Ascending aorta (tissue), 2 donors: Measurements from ENCODE around the gene NPAS4. TPM values are rescaled to one million over a fixed set of nuclear protein-coding genes. Genes with fewer than 3 reads are reported as not detected.
"Not testable (repeated sequence)": the region's sequence is repeated elsewhere in the genome, so short reads cannot be mapped to it uniquely, and the experiment has no call there.

Experiments used
- DNase-seq, 2 donors: peaks; one replicate each; pipeline ENCODE4 v3.0.0-alpha.2; 2019; ENCODE audit warnings: low spot score in 2 of 2
- H3K27ac ChIP-seq, 2 donors: fragments of 200-600 bp; sonication (generic); one replicate each; pipeline ENCODE4 v1.5.1; 2016 to 2017; ENCODE audit warnings: mild to moderate bottlenecking in 1 of 2
- H3K27me3 ChIP-seq: fragments of 200-600 bp; sonication (generic); one replicate; pipeline ENCODE4 v1.5.1; 2017
- H3K36me3 ChIP-seq, 2 donors: fragments of 200-600 bp; sonication (generic); one replicate each; pipeline ENCODE4 v1.5.1; 2016
- H3K4me1 ChIP-seq, 2 donors: fragments of 200-600 bp; sonication (generic); one replicate each; pipeline ENCODE4 v1.5.1; 2016 to 2017; ENCODE audit warnings: mild to moderate bottlenecking in 1 of 2
- H3K4me3 ChIP-seq, 2 donors: fragments of 200-600 bp; sonication (generic); one replicate each; pipeline ENCODE4 v1.5.1; 2016 to 2017; ENCODE audit warnings: mild to moderate bottlenecking in 1 of 2
- H3K9me3 ChIP-seq, 2 donors: fragments of 200-600 bp; sonication (generic); one replicate each; pipeline ENCODE4 v1.5.1; 2016
- CTCF ChIP-seq, 3 experiments: fragments of 200-600 bp in 2 of 3; fragments of 450-650 bp in 1 of 3; sonication (generic) in 2 of 3; IDR thresholded peaks; one replicate each; pipeline ENCODE4 v1.5.1; 2016 to 2019; ENCODE audit warnings: antibody characterized with exemption in 3 of 3, mild to moderate bottlenecking in 1 of 3, moderate library complexity in 1 of 3
- intact Hi-C: fragments of 100-400 bp; cut with DNase I; formaldehyde crosslinking; loops from one replicate; pipeline ENCODE4 v1.15.1; 2023
- total RNA-seq: library from RNA; depleted of rRNA; stranded (reverse); fragments of >200 nt; gene quantifications from one replicate; pipeline ENCODE4 v1.1.0, GENCODE V29; 2016

The NPAS4 gene
- total RNA-seq, 1 donor from 2014 or later: 5.0 TPM

- H3K4me3 ChIP-seq: no peak overlapping the region
- no peak for DNase-seq
Measured at GRCh38 chr11:66454247-66454646, 33.4 kb downstream of the NPAS4 start.

GRCh38 chr11:66454828-66455227 is 34.0 kb downstream of the NPAS4 start:
- Histone ChIP-seq H3K9me3 (no peaks in the 10 kb centered on the region), H3K36me3 (no peaks in the 10 kb centered on the region), H3K4me3 (no peak overlapping the region), H3K27me3 (no peaks in the 10 kb centered on the region), H3K4me1 (no peaks in the 10 kb centered on the region), H3K27ac (no peak overlapping the region)
- no peak for DNase-seq
- intact Hi-C loops: no loop called here
- TF ChIP-seq CTCF (IDR thresholded peaks at IDR 0.05): no peak

More at GRCh38 chr11:66454247-66454646, 33.4 kb downstream of the NPAS4 start:
- Histone ChIP-seq H3K9me3 (no peaks in the 10 kb centered on the region), H3K27me3 (no peaks in the 10 kb centered on the region), H3K36me3 (no peaks in the 10 kb centered on the region), H3K27ac (no peak overlapping the region), H3K4me1 (no peaks in the 10 kb centered on the region)
- intact Hi-C loops: no loop called here
- no peak for TF ChIP-seq CTCF (IDR thresholded peaks at IDR 0.05)

- H3K9me3 ChIP-seq: no peaks in the 10 kb centered on the region
- H3K27ac ChIP-seq: no peak overlapping the region
- H3K4me1 ChIP-seq: no peaks in the 10 kb centered on the region
- H3K4me3 ChIP-seq: no peak overlapping the region
- no peak for DNase-seq
- no peaks in the 10 kb centered on the region for H3K36me3 ChIP-seq
- TF ChIP-seq CTCF (IDR thresholded peaks at IDR 0.05): no peak
- intact Hi-C loops: no loop called here
- H3K27me3 ChIP-seq: no peaks in the 10 kb centered on the region
Measured at GRCh38 chr11:66457826-66458225, 37.0 kb downstream of the NPAS4 start.

GRCh38 chr11:66459138-66459778 is 38.4 kb downstream of the NPAS4 start:
- no peaks in the 10 kb centered on the region for H3K27me3 ChIP-seq
- no peak for DNase-seq
- no peak for TF ChIP-seq CTCF (IDR thresholded peaks at IDR 0.05)
- no peaks in the 10 kb centered on the region for H3K9me3 ChIP-seq
- intact Hi-C loops: no loop called here
- no peak overlapping the region for H3K27ac ChIP-seq
- no peaks in the 10 kb centered on the region for H3K36me3 ChIP-seq
- H3K4me1 ChIP-seq: no peaks in the 10 kb centered on the region
- H3K4me3 ChIP-seq: no peak overlapping the region

- DNase-seq: no peak
- H3K9me3 ChIP-seq: no peaks in the 10 kb centered on the region
- no peak for TF ChIP-seq CTCF (IDR thresholded peaks at IDR 0.05)
- H3K36me3 ChIP-seq: no peaks in the 10 kb centered on the region
- H3K27ac ChIP-seq: no peak overlapping the region
- intact Hi-C loops: no loop called here
- no peaks in the 10 kb centered on the region for H3K27me3 ChIP-seq
- H3K4me1 ChIP-seq: peaks cover 3 to 7% of the 10 kb centered on the region in 2 donors
- H3K4me3 ChIP-seq: no peak overlapping the region
Measured at GRCh38 chr11:66462010-66462409, 41.2 kb downstream of the NPAS4 start.

- no peak for TF ChIP-seq CTCF (IDR thresholded peaks at IDR 0.05)
- intact Hi-C loops: no loop called here
- Histone ChIP-seq H3K4me1 (peaks cover 10 to 13% of the 10 kb centered on the region in 2 donors), H3K27me3 (no peaks in the 10 kb centered on the region), H3K9me3 (no peaks in the 10 kb centered on the region), H3K36me3 (no peaks in the 10 kb centered on the region), H3K4me3 (no peak overlapping the region), H3K27ac (no peak overlapping the region)
- no peak for DNase-seq
Measured at GRCh38 chr11:66462911-66463310, 42.1 kb downstream of the NPAS4 start.

GRCh38 chr11:66464116-66464515 is 43.3 kb downstream of the NPAS4 start:
- H3K4me1 ChIP-seq: peaks cover 10 to 14% of the 10 kb centered on the region in 2 donors
- H3K9me3 ChIP-seq, DNase-seq, H3K27me3 ChIP-seq, intact Hi-C loops, H3K27ac ChIP-seq, H3K4me3 ChIP-seq, H3K36me3 ChIP-seq: not testable (repeated sequence)
